Immature natural killer cell (primary cell): ENCODE measurements around the gene TBL3. TPM values are rescaled to one million over a fixed set of nuclear protein-coding genes. Genes with fewer than 3 reads are reported as not detected.
"Not testable (repeated sequence)": the region's sequence is repeated elsewhere in the genome, so short reads cannot be mapped to it uniquely, and the experiment has no call there.

Experiments
- DNase-seq, 3 donors: peaks; one replicate each; pipeline ENCODE4 v3.0.0; 2022; ENCODE audit warnings: mixed read lengths in 1 of 3
- H3K27ac Mint-ChIP-seq, 6 donors: one replicate each; pipeline ENCODE4 v1.8.0; 2020; ENCODE audit warnings: mixed read lengths in 6 of 6, mild to moderate bottlenecking in 5 of 6, inconsistent platforms in 4 of 6, moderate library complexity in 3 of 6
- H3K27me3 Mint-ChIP-seq, 3 donors: one replicate each; pipeline ENCODE4 v1.8.0; 2020 to 2021; ENCODE audit warnings: low read depth in 3 of 3, mild to moderate bottlenecking in 3 of 3, mixed read lengths in 3 of 3, moderate library complexity in 3 of 3, inconsistent platforms in 1 of 3
- H3K36me3 Mint-ChIP-seq, 3 donors: one replicate each; pipeline ENCODE4 v1.8.0; 2020; ENCODE audit warnings: mixed read lengths in 3 of 3, inconsistent platforms in 2 of 3, mild to moderate bottlenecking in 2 of 3
- H3K4me1 Mint-ChIP-seq, 2 donors: one replicate each; pipeline ENCODE4 v1.8.0; 2020; ENCODE audit warnings: inconsistent platforms in 2 of 2, mild to moderate bottlenecking in 2 of 2, mixed read lengths in 2 of 2, moderate library complexity in 1 of 2
- H3K4me3 Mint-ChIP-seq, 5 donors: one replicate each; pipeline ENCODE4 v1.8.0; 2020; ENCODE audit warnings: mild to moderate bottlenecking in 5 of 5, mixed read lengths in 5 of 5, inconsistent platforms in 3 of 5, moderate library complexity in 3 of 5
- H3K9me3 Mint-ChIP-seq, 6 donors: one replicate each; pipeline ENCODE4 v1.8.0; 2020; ENCODE audit warnings: mild to moderate bottlenecking in 6 of 6, mixed read lengths in 6 of 6, inconsistent platforms in 4 of 6, moderate library complexity in 3 of 6
- polyA plus RNA-seq, 3 donors: library from polyadenylated mRNA; unstranded; fragments of 300-500 nt; fragmentation: Illumina TruSeq; gene quantifications; one replicate each; pipeline ENCODE4 v1.2.3, GENCODE V29; 2021

TBL3 gene
- polyA plus RNA-seq, 3 donors from 2014 or later, result 34.4 to 66.1 (median 59.8) TPM

- H3K4me3 Mint-ChIP-seq, result no peak overlapping the region
- DNase-seq, result no peak
- H3K27ac Mint-ChIP-seq, result no peak overlapping the region
- H3K9me3 Mint-ChIP-seq, result no peaks in the 10 kb centered on the region
- peaks cover 15 to 18% of the 10 kb centered on the region in 2 donors for H3K4me1 Mint-ChIP-seq
- H3K27me3 Mint-ChIP-seq, result peaks cover 0 to 4% (median 0%) of the 10 kb centered on the region in 3 donors
- H3K36me3 Mint-ChIP-seq, result peaks cover 0 to 11% (median 3%) of the 10 kb centered on the region in 3 donors
Measured at GRCh38 chr16:1938910-1939309, 32.9 kb upstream of the TBL3 start.

GRCh38 chr16:1939833-1940232 is 32.0 kb upstream of the TBL3 start:
- not testable (repeated sequence) for H3K4me3 Mint-ChIP-seq
- peaks cover 0 to 11% (median 3%) of the 10 kb centered on the region in 3 donors for H3K36me3 Mint-ChIP-seq
- H3K4me1 Mint-ChIP-seq, result peaks cover 15 to 24% of the 10 kb centered on the region in 2 donors

GRCh38 chr16:1940273-1941161 is 31.3 kb upstream of the TBL3 start:
- Mint-ChIP-seq H3K27me3 (peaks cover 0 to 7% (median 0%) of the 10 kb centered on the region in 3 donors), H3K9me3 (no peaks in the 10 kb centered on the region), H3K4me3 (peak overlapping the region in 1 of 5 donors; percentile 4), H3K27ac (no peak overlapping the region), H3K36me3 (peaks cover 0 to 11% (median 3%) of the 10 kb centered on the region in 3 donors), H3K4me1 (peaks cover 15 to 24% of the 10 kb centered on the region in 2 donors)
- no peak for DNase-seq

More at GRCh38 chr16:1939833-1940232, 32.0 kb upstream of the TBL3 start:
- DNase-seq, H3K27me3 Mint-ChIP-seq, H3K27ac Mint-ChIP-seq, H3K9me3 Mint-ChIP-seq: not testable (repeated sequence)

DNA sequence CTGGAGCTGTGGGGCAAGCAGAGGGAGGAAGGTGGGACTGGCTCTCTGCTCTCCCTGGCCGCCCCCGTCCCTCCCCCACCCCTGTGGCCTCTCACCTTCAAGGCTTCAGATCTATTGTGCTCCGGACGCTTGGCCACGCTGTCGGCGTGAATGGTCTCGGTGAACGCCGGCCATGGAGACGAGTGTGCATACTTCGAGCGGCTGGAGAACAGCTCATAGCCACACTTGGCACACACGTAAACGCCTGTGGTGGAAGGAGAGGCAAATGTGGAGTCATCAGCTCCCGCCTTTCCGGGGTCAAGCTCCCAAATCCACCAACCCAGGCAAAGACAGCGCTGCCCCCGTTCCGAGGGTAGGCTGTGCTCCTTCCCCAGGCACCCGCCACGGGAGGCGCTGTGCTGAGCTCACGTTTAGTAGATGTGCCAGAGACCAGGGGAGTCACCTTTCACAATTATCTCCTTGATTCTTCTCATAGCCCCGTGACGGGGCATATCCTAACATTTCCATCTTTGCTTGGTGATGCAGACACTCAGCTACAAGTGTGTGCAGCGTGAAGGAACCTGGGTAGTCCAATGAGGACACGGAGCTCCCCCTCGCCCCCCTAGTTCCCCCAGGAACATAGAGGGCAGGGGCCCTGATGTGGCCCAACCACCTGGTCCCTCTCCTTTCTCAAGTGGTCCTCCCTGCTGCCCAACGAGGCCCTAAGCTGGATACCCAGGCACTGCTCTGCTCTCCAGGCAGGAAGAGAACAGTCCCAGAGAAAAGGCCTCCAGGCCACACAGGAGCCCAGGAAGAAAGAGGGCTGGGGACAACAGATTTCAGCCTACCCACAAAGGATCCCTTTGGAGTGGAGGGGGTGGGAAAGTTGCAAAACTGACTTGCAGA is 30.4 kb upstream of the TBL3 start:
- H3K27ac Mint-ChIP-seq, result no peak overlapping the region
- H3K4me1 Mint-ChIP-seq, result peaks cover 15 to 24% of the 10 kb centered on the region in 2 donors
- no peaks in the 10 kb centered on the region for H3K9me3 Mint-ChIP-seq
- H3K36me3 Mint-ChIP-seq, result peaks cover 0 to 11% (median 3%) of the 10 kb centered on the region in 3 donors
- peak overlapping the region; percentile 78 to 89 (median 87) for H3K4me3 Mint-ChIP-seq
- no peak for DNase-seq
- H3K27me3 Mint-ChIP-seq, result peaks cover 0 to 7% (median 0%) of the 10 kb centered on the region in 3 donors

GRCh38 chr16:1942047-1942809 is 29.6 kb upstream of the TBL3 start:
- H3K36me3 Mint-ChIP-seq, result peaks cover 0 to 11% (median 3%) of the 10 kb centered on the region in 3 donors
- peak overlapping the region in 3 of 6 donors; percentile 50 to 83 (median 62) for H3K27ac Mint-ChIP-seq
- H3K27me3 Mint-ChIP-seq, result peaks cover 0 to 7% (median under 1%) of the 10 kb centered on the region in 3 donors
- H3K4me1 Mint-ChIP-seq, result peaks cover 15 to 24% of the 10 kb centered on the region in 2 donors
- peak overlapping the region; percentile 78 to 89 (median 87) for H3K4me3 Mint-ChIP-seq
- no peak for DNase-seq
- no peaks in the 10 kb centered on the region for H3K9me3 Mint-ChIP-seq

- Mint-ChIP-seq H3K27me3 (peaks cover 0 to 7% (median 3%) of the 10 kb centered on the region in 3 donors), H3K9me3 (no peaks in the 10 kb centered on the region), H3K4me3 (peak within 1 kb of the TSS; percentile 78 to 89 (median 87)), H3K36me3 (peaks cover 0 to 10% (median 2%) of the 10 kb centered on the region in 3 donors), H3K4me1 (peaks cover 15 to 24% of the 10 kb centered on the region in 2 donors), H3K27ac (peak within 1 kb of the TSS; percentile 62 to 83 (median 74))
- peak; percentile 98 to 99 (median 99) for DNase-seq
Measured at GRCh38 chr16:1942810-1943726, 28.8 kb upstream of the TBL3 start, which contains the start of gene MSRB1. TSS of gene MSRB1 (minus strand) at chr16:1943199. CDS start at chr16:1943156, 43 bp downstream.

DNA sequence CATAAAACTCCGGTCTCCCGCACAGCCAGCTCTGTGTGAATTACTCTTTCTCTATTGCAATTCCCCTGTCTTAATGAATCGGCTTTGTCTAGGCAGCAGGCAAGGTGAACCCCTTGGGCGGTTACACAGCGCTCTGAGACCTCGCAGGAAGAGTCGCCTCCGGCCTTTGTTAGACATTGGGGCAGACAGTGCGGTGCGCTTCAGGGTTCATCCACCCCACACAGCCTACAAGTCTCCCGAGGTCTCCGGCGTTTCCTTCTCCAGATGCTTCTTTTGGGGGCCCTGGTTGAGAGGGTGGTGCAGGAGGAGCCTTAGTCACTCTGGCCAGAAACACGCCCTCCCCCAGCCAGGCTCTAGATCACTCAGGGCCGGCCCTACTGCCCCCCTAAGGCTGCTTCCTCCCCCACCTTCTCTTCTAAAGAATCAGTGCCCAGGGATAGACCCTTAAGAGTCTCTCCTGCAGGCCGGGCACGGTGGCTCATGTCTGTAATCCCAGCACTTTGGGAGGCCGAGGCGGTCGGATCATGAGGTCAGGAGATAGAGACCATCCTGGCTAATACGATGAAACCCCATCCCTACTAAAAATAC is 27.1 kb upstream of the TBL3 start:
- H3K27ac Mint-ChIP-seq, result peak overlapping the region in 2 of 6 donors; percentile 28 to 34
- peaks cover 15 to 24% of the 10 kb centered on the region in 2 donors for H3K4me1 Mint-ChIP-seq
- no peaks in the 10 kb centered on the region for H3K9me3 Mint-ChIP-seq
- H3K36me3 Mint-ChIP-seq, result no peaks in the 10 kb centered on the region
- peak overlapping the region; percentile 19 to 78 (median 55) for H3K4me3 Mint-ChIP-seq
- peaks cover 0 to 7% (median 3%) of the 10 kb centered on the region in 3 donors for H3K27me3 Mint-ChIP-seq
- DNase-seq, result no peak

DNA sequence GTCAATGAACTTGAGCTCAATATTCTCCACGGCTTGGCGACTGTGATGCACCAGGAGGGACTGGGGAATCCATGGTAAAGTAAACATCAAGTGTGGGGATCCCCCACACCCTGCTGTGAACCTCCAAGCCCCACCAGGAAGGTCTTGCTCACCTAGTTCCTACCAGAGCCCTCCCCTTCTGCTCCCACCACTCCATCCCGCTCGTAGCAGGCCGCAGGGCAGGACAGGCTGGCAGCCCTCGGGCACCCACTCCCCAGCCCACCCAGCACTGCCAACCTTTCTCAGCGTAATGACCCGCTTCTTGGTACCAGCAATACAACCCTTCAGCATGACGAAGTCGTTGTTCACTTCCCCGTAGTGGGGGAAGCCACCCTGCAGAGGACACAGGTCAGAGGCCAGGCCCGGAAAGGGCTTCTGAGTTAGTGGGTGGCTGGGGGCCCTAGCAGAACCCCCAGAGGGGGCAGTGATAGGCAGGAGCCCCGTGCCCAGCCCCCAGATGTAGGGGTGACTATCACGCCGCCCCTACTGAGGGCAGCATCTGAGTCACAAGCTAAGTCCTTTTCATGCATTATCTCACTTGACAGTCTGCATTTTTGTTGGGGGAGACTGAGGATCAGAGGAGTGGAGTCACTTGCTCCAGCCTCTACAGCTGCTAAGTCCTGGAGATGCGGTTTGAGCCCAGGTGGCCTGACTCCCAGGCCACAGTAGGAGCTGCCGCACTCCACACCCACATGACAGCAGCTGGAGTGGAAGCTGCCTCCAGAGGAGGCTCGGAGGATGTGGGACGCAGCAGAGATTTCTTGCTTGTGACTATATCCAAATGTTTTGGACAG is 26.1 kb upstream of the TBL3 start:
- H3K27me3 Mint-ChIP-seq, result peaks cover 0 to 7% (median 3%) of the 10 kb centered on the region in 3 donors
- H3K4me3 Mint-ChIP-seq, result no peak overlapping the region
- no peaks in the 10 kb centered on the region for H3K36me3 Mint-ChIP-seq
- H3K27ac Mint-ChIP-seq, result no peak overlapping the region
- no peak for DNase-seq
- H3K4me1 Mint-ChIP-seq, result peaks cover 15 to 24% of the 10 kb centered on the region in 2 donors
- H3K9me3 Mint-ChIP-seq, result no peaks in the 10 kb centered on the region

DNA sequence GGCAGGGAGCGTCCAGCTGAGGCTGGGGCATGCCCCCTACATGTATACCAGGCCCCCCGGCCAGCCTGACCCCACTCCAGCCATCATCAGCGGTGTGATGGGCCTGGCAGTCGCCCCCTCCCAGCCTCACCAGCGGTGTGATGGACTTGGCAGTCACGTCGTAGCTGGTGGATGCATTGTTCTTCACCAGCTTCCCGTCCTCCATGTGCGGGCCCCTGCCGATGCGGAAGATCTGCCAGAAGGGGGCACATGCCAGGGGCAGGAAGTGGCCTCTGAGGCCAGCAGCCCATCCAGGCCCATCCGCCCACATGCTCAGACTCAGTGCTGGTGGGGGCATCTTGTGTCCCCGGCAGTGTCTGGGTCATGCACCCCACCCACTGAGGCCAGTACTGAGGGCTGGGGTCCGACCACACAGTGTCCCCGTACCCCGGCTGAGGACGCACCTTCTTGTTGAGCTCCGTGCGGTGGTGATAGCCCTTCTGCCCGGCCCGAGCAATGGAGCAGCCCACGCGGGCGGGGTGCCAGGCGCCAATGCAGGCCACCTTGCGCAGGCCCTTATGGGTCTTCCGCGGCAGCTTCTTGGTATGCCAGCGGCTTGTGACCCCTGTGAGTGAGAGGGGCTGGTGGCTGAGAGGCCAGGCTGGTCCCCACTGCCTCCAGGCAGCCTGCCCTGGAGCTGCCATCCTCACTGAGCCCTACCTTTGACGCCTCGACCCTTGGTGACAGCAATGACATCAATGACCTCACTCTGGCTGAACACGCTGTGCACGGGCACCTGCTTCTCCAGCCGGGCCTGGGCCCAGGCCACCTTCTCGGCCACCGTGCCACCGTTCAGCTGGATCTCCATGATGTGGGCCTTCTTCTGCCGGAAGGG is 25.1 kb upstream of the TBL3 start:
- H3K27me3 Mint-ChIP-seq, result peaks cover 0 to 9% (median 3%) of the 10 kb centered on the region in 3 donors
- no peak overlapping the region for H3K4me3 Mint-ChIP-seq
- DNase-seq, result no peak
- H3K9me3 Mint-ChIP-seq, result no peaks in the 10 kb centered on the region
- H3K27ac Mint-ChIP-seq, result no peak overlapping the region
- no peaks in the 10 kb centered on the region for H3K36me3 Mint-ChIP-seq
- peaks cover 14 to 19% of the 10 kb centered on the region in 2 donors for H3K4me1 Mint-ChIP-seq

- Mint-ChIP-seq H3K9me3 (no peaks in the 10 kb centered on the region), H3K27me3 (peaks cover 0 to 9% (median 3%) of the 10 kb centered on the region in 3 donors), H3K27ac (no peak overlapping the region), H3K4me1 (peaks cover 9 to 14% of the 10 kb centered on the region in 2 donors), H3K4me3 (no peak overlapping the region), H3K36me3 (no peaks in the 10 kb centered on the region)
- no peak for DNase-seq
Measured at GRCh38 chr16:1947369-1947670, 24.5 kb upstream of the TBL3 start.

GRCh38 chr16:1949507-1949906 is 22.3 kb upstream of the TBL3 start:
- H3K4me3 Mint-ChIP-seq, result no peak overlapping the region
- peaks cover 2 to 3% (median 3%) of the 10 kb centered on the region in 3 donors for H3K27me3 Mint-ChIP-seq
- no peaks in the 10 kb centered on the region for H3K9me3 Mint-ChIP-seq
- no peaks in the 10 kb centered on the region for H3K36me3 Mint-ChIP-seq
- H3K27ac Mint-ChIP-seq, result no peak overlapping the region
- no peak for DNase-seq
- H3K4me1 Mint-ChIP-seq, result peaks cover 0 to 4% of the 10 kb centered on the region in 2 donors
